Measurements from ENCODE around the gene QRICH1. TPM values are rescaled to one million over a fixed set of nuclear protein-coding genes. Genes with fewer than 3 reads are reported as not detected.
"Not testable (repeated sequence)": the region's sequence is repeated elsewhere in the genome, so short reads cannot be mapped to it uniquely, and the experiment has no call there.

The QRICH1 gene
- total RNA-seq, 4 donors from 2014 or later = 35.8 to 65.6 (median 47.1) TPM

DNA sequence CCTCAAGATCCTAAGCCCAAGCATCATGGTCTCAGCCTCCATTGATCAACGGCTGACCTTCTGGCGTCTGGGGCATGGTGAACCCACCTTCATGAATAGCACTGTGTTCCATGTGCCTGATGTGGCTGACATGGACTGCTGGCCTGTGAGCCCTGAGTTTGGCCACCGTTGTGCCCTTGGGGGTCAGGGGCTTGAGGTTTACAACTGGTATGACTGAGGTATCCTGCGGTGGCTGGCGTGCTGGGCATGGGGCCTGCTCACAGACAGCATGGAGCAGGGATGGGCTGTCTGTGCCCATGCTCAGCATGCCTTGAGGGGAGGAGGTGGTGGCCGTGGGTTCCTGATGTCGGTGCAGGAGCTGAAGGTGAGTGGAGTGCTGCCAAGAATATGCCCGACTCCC is 78.8 kb downstream of the QRICH1 start:
- Histone ChIP-seq H3K27me3 (no peaks in the 10 kb centered on the region), H3K4me3 (no peak overlapping the region), H3K36me3 (peaks cover 0 to 28% of the 10 kb centered on the region in 2 donors), H3K4me1 (peaks cover 38 to 46% of the 10 kb centered on the region in 2 donors), H3K9me3 (no peaks in the 10 kb centered on the region), H3K27ac (no peak overlapping the region)
- in situ Hi-C loops (cut with MboI; ENCODE audit: low sequenced_read_pairs in 4 of 4) (no loop called here), intact Hi-C loops (cut with DNase I; ENCODE audit: low total_unique reads) (no loop called here)
- DNase-seq = no peak
- TF ChIP-seq POLR2A (IDR thresholded peaks at IDR 0.05) = no peak
- TF ChIP-seq CTCF (IDR thresholded peaks at IDR 0.05 in 4 of 5, conservative IDR thresholded peaks at IDR 0.05 in 1 of 5) = no peak
- ATAC-seq = no peak

- ATAC-seq = peak; percentile 13 to 26
- Histone ChIP-seq H3K36me3 (peaks cover 0 to 28% of the 10 kb centered on the region in 2 donors), H3K4me3 (no peak overlapping the region), H3K4me1 (peaks cover 27 to 37% of the 10 kb centered on the region in 2 donors), H3K9me3 (no peaks in the 10 kb centered on the region), H3K27me3 (no peaks in the 10 kb centered on the region), H3K27ac (peak overlapping the region; percentile 59 to 74 (median 62))
- intact Hi-C loops (cut with DNase I; ENCODE audit: low total_unique reads) = no loop called here
- no peak for DNase-seq
- TF ChIP-seq CTCF (IDR thresholded peaks at IDR 0.05 in 4 of 5, conservative IDR thresholded peaks at IDR 0.05 in 1 of 5) (peak; percentile 20 to 47 (median 38)), POLR2A (IDR thresholded peaks at IDR 0.05) (no peak)
- in situ Hi-C loops (cut with MboI; ENCODE audit: low sequenced_read_pairs in 4 of 4) = no loop called here
These were observed 79.9 kb downstream of the QRICH1 start for GRCh38 chr3:49013738-49014660.

DNA sequence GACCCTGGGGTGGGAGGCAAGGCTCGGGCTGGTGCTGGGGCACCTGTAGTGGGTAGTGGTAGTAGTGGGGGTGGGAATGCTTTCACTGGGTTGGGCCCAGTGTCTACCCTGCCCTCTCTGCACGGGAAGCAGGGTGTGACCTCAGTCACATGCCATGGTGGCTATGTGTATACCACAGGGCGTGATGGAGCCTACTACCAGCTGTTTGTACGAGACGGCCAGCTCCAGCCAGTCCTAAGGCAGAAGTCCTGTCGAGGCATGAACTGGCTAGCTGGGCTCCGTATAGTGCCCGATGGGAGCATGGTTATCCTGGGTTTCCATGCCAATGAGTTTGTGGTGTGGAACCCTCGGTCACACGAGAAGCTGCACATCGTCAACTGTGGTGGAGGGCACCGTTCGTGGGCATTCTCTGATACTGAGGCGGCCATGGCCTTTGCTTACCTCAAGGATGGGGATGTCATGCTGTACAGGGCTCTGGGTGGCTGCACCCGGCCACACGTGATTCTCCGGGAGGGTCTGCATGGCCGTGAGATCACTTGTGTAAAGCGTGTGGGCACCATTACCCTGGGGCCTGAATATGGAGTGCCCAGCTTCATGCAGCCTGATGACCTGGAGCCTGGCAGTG is 80.6 kb downstream of the QRICH1 start:
- Histone ChIP-seq H3K4me3 (no peak overlapping the region), H3K36me3 (peaks cover 0 to 28% of the 10 kb centered on the region in 2 donors), H3K27ac (peak overlapping the region; percentile 59 to 74 (median 62)), H3K9me3 (no peaks in the 10 kb centered on the region), H3K4me1 (peaks cover 28 to 40% of the 10 kb centered on the region in 2 donors), H3K27me3 (no peaks in the 10 kb centered on the region)
- intact Hi-C loops (cut with DNase I; ENCODE audit: low total_unique reads) = no loop called here
- ATAC-seq = no peak
- in situ Hi-C loops (cut with MboI; ENCODE audit: low sequenced_read_pairs in 4 of 4) = no loop called here
- TF ChIP-seq POLR2A (IDR thresholded peaks at IDR 0.05) (no peak), CTCF (IDR thresholded peaks at IDR 0.05 in 4 of 5, conservative IDR thresholded peaks at IDR 0.05 in 1 of 5) (no peak)
- DNase-seq = no peak

GRCh38 chr3:49012441-49013017 is 81.3 kb downstream of the QRICH1 start:
- ATAC-seq = no peak
- intact Hi-C loops (cut with DNase I; ENCODE audit: low total_unique reads) = no loop called here
- TF ChIP-seq POLR2A (IDR thresholded peaks at IDR 0.05) = no peak
- no peak overlapping the region for H3K4me3 ChIP-seq
- H3K27me3 ChIP-seq = no peaks in the 10 kb centered on the region
- H3K27ac ChIP-seq = peak overlapping the region; percentile 59 to 74 (median 62)
- no peak for DNase-seq
- H3K9me3 ChIP-seq = no peaks in the 10 kb centered on the region
- H3K36me3 ChIP-seq = peaks cover 0 to 28% of the 10 kb centered on the region in 2 donors
- H3K4me1 ChIP-seq = peaks cover 31 to 41% of the 10 kb centered on the region in 2 donors
- in situ Hi-C loops (cut with MboI; ENCODE audit: low sequenced_read_pairs in 4 of 4) = no loop called here

- Histone ChIP-seq H3K36me3 (peaks cover 0 to 6% of the 10 kb centered on the region in 2 donors), H3K27me3 (no peaks in the 10 kb centered on the region), H3K4me1 (peaks cover 26 to 46% of the 10 kb centered on the region in 2 donors), H3K9me3 (no peaks in the 10 kb centered on the region), H3K4me3 (no peak overlapping the region), H3K27ac (no peak overlapping the region)
- DNase-seq (no peak), ATAC-seq (no peak)
- TF ChIP-seq POLR2A (IDR thresholded peaks at IDR 0.05) (no peak), CTCF (IDR thresholded peaks at IDR 0.05 in 4 of 5, conservative IDR thresholded peaks at IDR 0.05 in 1 of 5) (no peak)
- in situ Hi-C loops (cut with MboI; ENCODE audit: low sequenced_read_pairs in 4 of 4) (no loop called here), intact Hi-C loops (cut with DNase I; ENCODE audit: low total_unique reads) (no loop called here)
These were observed 84.5 kb downstream of the QRICH1 start for GRCh38 chr3:49009396-49009795.

DNA sequence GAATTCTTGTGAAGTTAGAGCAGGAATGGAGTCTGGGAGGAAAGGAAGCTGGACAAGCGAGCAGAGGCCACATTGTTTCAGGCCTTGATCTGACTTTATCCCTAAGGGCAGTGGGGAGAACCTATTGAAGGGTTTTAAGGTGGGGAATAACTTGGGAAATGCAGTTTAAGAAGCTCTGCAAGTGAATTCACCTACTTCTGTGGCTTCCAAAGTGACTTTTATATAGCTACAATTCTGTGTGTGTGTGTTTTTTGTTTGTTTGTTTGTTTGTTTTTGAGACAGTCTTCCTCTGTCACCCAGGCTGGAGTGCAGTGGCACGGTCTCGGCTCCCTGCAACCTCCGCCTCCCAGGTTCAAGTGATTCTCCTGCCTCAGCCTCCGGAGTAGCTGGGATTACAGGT is 85.2 kb downstream of the QRICH1 start:
- in situ Hi-C loops (cut with MboI; ENCODE audit: low sequenced_read_pairs in 4 of 4); H3K9me3 ChIP-seq; H3K36me3 ChIP-seq; intact Hi-C loops (cut with DNase I; ENCODE audit: low total_unique reads); ATAC-seq; H3K27me3 ChIP-seq; DNase-seq: not testable (repeated sequence)
- H3K4me1 ChIP-seq = peaks cover 26 to 40% of the 10 kb centered on the region in 2 donors
- peak overlapping the region; percentile 95 to 100 (median 99) for H3K27ac ChIP-seq
- H3K4me3 ChIP-seq = peak overlapping the region in 1 of 4 donors; percentile 85

Data from gastrocnemius medialis (tissue), 4 donors.